Smooth muscle cell of the brain vasculature (primary cell): ENCODE measurements around the gene THSD4.
A peak's percentile ranks its signal among the peaks of the same experiment; 100 is the strongest.

Experiments used
- DNase-seq: peaks from one replicate; pipeline ENCODE4 v3.0.0-alpha.2; 2012; ENCODE audit warnings: low read depth, low spot score

THSD4 gene

DNA sequence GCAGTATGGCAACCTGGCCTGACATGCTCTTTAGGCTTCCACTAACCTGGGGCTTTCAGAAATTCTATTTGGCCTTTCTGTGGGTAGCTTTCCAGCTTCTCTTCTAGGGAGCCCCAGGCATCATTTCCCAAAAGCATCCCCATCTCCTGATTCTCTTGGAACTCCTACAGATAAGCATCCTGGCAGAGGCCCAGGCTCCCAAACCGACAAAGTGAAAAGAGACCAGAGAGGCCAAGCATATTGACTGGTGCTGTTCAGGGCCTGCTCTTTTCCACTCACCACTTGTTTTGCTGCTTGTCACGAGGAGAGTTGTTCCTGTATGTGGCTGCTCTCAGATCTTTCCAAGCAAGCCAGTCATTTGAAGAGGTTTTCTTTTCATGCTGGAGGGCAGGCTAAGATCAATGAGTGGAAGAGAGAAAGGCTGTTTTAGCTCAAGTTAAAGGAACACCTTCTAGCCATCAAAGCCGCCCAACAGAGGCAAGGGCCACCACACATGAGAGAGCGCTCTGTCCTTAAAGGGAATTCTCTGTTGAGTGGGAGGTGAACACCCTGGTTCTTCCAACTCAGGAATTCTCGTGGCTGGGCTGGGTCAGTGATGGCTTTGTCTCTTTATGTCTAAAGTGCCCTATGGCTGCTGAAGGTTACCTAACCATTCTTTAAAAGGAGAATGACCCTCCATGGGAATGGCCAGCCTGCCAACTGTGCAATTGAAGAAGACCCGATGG, 664.0 kb downstream of the THSD4 start:
- no peak for DNase-seq

DNA sequence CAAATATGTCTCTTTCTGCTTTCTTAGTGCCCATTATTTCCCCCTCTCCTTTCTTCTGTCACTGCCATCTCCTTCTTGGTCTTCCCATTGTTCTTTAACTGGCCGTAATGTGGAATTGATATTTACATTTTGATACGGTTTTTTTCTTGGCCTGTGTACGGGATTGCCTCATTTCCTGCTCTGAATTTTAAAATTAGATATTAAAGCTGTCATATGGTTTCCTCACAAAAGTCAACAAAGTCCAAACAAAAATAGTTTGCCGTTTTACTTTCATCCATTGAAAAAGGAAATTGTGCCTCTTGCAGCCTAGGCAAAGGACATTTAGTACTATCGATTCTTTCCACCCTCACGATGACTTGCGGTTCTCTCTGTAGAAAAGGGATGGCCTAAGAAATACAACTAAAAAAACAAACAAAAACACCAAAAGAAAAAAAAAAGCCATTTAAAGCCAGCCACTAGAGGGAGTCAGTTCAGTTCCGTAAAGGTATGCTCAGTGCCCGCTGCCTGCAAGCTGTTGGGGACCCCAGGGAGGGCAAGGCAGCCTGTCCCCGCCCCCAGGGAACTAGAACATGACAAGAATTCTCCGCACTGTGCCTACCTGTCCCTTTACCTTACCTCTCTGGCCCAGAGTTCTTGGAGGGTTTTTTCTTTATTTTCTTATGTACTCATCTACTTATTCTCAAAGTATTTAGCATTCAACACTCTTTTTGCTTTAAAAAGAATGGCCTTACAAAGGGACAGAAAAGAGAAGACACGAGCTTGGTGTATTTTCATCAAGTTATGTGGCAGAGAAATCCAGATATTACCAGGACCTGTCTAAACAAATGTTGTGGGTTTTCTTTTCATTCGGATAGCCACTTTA, 665.1 kb downstream of the THSD4 start:
- DNase-seq, result peak; percentile 31

DNA sequence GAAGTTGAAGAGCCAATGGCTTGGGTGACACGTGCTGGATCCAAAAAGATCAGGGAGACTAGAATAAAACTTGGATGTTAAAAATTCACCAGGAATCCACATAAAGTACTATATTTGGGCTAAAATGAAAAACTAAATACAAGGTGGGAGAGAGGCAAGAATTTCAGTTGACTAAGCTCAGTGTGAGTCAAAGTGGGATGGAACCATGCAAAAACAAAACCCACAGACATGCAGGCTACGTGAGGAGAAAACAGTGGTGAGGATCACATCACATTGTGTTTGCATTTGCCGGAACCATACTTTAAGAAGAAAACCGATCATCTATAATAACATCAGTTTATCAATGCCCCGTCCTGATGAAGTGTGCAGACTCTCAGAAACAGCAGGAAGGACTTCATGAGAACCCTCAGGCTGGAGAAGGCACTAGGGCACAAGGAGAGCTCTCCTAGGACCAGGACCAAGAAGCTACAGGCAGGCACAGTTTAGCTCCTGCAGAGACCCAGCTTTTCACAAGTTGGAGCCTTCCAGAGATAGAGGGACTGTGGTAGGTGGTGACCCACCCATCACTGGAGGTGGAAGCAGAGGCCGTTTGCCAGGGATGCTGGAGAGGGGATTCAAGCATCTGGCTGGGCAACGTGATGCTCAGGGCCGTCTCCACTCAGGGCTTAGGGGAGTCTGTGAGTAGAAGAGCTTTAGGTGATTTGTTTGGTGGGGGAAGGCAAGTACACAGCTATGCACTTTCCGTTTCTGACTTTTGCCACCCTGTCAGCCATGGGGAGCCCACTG, 666.1 kb downstream of the THSD4 start:
- DNase-seq, result no peak

DNA sequence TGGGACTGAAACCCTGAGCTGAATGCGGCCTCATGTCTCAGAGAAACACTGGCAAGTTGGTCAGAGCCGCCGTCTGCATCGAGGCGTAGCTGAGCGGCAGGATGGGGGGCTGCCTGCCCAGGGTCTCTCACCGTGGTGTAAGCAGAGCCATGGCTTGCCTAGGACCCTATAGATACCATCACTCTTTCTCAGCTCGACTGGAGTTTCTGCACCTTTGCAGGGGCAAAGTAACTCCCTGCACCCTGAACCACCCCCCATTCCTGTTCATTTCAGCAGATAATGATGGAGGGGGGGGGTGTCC, 666.6 kb downstream of the THSD4 start:
- no peak for DNase-seq

DNA sequence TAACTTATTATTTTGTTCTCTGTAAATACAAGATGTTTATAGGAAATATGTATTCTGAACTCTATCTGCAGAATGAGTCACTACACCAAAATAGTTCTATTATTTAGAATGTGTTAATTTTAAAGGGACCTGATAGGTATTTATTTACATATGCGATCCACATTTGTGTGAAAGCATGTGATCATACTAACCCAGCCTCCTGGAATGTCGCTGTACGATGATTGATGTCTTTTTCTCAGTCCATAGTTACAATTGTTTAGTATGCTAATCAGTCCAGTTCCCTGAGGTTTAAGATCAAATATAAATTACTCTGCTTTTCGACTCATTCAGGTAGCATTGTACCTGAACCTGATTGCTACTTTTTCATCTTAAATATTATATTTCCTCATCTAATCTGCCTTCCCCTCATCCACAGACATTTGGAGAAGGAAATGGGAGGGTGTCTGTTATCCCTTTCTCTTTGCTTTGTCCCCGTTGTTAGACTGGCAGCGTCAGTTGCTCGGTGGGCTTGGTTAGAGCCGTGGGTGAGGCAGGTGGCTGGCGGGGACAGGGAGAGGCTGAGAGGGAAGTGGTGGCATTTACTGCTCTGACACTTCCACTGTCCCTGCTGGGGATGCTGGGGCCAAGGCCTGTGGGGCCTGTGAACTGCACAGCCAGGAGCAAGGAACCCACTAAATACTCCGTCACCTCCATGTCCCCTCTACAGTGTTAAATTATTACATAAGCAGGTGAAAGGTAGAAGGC, 667.3 kb downstream of the THSD4 start:
- DNase-seq, result no peak

DNA sequence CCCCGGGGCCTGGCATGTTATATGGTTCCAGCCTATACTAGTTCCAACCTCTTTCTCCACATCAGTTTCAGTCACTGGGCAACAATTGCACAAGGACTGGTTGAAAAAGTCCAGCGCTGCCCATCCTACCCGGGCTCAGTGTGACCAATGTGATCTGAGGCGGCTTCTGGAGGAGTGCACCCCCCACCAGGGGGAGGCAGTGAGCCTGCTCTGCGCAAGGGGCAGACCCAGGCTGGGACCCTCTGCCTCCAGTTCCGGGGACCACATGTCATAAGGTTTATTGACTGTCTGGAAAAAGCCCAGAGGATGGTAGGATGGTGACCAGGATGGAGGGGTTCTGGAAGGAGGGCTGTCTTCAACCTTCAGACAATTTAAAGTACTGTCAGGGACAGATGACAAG, 669.4 kb downstream of the THSD4 start:
- DNase-seq, result no peak

DNA sequence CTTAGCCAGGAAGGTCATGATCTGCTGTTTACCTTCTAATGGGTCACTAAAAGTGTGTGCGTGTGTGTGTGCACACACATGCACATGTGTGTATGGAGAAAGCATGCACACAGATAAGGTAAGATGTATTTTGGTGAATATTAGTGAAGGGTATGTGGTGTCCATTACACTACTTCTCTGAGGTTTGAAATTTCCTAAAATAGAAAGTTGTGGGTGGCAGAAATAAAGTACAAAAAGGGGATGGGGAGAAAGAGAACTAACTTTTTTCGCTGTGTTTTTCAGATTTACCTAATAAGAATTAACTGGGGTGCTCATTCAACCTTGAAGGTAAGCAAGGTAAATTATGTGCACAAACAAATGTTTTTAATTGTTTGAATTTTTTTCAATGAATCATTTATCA, 670.7 kb downstream of the THSD4 start:
- no peak for DNase-seq

DNA sequence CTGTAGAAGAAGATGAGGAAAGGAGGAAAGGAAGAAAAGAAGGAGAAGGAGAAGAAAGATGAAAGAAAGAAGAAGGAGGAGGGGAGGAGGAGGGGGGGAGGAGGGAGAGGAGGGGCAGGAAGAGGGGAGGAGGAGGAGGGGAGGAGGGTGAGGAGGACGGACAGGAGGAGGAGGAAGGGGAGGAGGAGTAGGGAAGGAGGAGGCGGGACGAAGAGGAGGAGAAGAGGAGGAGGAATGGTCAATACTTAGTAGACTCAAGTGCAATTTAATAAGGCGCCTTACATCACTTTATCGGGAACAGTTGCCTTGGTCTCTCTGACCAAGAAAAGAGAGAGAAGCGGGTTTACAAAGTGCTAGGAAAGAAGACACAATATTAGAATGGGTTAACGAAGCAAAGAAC, 671.4 kb downstream of the THSD4 start:
- DNase-seq, result no peak

DNA sequence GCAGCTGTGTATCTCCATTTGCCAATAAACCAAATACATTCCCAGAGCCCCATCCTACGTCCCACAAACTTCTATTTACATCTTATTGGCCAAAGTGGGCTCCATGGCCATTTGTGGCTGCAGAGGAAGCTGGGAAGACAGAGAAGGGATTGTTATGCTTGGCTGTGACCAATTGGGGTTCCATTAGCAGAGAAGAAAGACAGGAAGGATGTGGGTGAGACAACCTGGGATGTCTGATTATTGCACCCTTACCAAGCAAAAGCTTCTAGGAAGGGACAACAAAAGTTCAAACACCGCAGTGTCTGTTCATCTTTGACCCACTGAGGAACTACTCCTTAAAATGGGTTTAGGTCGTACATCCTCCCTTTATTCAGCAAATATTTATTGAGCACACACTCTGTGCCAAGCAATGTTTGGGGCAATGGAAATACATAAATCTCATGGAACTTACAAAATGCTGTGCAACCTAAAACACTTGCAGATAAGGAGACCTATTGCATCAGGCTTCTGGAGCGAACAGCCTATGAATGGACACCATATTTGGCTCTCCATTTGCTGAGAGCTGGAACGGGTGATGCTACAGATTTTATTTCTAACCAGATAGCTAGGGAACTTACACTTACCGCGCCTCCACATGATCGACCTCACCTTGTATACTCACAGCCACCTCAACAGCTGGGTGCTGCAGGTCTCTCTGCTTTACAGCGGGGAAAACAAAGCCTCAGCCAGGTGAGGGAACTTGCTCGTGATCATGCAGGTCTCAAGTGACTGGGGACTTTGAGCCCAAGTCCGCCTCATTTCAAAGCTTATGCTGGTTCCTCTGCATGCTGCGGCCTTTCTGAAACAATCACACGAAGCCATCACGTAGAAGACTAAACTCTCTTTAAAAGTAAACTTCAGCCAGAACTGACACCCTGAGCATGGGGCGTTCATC, 673.6 kb downstream of the THSD4 start:
- no peak for DNase-seq

DNA sequence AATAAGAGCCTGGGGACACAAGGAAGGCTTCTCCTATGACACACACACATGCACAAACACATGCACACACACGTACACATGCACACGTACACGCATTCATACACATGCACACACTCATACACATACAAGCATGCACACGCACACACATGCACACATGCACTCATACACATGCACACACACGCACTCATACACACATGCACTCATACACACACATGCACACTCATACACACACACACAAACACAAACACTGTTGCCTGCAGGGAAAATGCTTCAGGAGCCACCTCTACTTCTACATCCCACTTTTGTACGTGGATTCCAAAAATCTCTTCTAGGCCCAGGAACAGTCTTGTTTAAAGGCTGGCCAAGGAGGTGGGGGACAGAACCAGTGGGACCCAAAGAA, 674.3 kb downstream of the THSD4 start:
- no peak for DNase-seq

DNA sequence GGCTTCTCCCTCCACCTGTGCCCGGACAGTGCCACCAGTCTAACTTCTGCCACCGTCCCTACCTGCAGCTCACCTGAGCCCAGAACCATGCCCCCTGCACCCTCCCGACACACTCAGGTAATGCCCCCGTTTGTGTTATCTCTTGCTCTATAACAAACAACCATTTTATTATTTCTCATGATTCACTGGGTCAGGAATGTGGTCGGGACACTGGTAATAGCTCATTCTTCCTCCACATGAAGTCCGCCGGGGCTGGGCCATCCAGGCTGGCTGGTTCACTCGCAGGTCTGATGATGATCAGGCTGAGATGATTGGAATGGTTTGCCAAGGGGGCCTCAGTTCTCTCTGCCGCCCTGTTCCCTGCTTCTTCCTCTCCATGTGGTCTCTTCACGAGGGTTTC, 674.8 kb downstream of the THSD4 start:
- no peak for DNase-seq

DNA sequence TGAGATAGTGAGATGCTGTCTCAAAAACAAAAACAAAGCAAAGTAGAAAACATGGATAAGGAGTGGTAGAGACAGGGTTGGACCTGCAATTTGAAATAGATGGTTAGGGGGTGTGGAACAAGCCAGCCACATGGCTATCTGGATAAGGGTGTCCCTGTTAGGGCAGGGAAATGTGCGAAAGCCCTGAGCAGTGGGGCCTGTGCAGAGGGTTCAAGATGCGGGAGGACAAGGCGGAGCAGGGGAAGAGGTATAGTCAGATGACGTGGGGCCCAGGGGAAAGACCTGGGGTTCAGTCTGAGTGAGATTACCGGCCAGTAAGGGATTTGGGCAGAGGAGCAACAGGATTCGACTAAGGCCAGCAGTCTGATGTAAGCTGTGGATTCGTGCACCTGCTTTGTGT, 676.7 kb downstream of the THSD4 start:
- DNase-seq, result no peak

DNA sequence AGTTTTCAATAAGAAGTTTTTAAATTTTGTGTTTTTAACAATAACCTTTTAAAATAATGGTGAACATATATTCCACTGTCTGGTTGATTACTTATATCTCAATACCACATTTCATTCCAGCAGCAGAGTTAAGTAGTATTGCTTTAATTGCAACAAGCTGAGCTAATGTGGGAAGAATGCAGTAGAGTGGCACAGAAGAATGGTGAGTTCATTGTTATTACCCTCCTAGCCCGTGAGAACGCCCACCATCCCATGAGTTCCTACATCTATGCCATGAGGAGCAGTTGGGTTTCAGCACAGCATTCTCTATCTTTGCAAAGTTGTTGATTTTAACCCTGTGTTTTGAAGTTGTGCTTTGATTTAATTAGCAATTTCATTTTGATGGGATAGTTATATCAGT, 677.2 kb downstream of the THSD4 start:
- no peak for DNase-seq

DNA sequence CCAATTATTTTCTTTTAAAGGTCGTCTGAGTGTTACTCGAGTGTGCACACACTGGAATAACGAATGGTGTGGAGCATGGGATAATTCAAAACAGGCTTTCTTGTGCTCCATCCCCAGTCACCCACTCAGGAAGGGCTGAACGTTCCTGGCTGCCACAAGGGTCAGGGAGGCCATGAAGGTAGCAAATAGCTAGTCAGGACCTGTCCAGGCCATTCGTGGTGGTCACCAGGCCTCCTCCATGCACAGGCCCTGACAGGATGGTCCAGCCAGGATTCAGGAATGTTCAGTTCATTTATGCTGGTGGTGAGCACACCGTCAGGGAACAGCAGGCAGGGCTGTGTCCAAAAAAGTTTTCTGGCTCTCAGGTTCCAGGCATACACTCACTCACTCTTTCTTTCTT, 683.4 kb downstream of the THSD4 start:
- no peak for DNase-seq

DNA sequence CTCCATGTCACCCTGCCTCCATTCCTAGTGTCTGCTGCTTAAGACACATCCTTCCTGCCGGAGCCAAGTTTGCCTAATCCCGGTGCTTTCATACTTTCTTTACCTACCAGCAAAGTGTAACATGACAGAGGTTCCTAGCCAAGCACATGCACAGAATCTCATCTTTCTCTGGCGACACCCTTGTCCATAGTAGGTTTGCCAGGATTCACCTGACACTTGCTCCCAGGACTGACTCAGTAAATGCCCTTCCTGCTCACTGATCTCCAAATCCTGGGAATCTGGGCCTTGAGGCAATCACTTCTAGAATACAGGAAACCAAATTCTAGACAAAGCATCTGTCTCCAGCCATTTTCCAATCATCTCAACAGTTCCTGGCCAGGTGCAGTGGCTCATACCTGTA, 684.9 kb downstream of the THSD4 start:
- DNase-seq, result no peak

DNA sequence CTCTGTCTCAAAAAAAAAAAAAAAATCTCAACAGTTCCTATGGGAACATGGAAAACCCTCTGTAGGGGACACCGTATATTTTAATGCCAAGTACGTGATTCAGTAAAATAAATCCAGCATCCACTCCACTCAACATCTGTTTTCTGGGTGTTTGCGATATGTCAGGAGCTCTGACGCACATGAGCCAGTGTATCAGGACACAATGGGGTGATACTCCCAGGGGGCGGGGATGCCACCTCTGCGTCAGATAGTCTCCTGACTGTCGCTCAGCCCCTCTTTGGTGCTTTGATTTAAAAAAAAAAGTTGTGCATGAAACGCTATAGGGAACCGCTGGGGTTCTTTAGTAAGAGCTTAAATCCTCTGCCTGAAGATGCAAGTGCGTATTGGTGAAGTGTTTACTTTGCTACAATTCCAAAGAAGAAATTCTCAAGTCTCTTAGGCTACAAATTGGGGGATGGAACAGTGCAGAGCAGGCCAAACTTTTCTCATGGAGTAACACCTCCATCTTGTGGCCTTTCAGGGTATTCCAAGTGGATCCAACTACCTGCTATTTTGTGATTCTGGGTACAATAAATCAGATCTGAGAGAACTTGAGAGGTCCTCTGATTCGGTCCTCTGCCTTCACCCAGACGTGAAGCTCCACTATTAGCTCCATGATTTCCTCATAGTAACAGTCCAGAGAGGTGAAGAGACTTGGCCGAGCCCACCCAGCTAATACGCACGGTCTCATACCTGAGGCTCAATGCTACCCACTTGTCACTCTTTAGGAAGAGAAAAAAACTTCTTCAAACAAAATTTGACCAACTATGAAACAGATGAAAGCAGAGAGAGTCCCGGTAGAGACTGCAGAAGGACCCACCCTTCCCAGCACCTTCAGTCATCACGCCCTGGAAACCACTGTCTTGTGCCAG, 685.8 kb downstream of the THSD4 start:
- DNase-seq, result peak; percentile 70

DNA sequence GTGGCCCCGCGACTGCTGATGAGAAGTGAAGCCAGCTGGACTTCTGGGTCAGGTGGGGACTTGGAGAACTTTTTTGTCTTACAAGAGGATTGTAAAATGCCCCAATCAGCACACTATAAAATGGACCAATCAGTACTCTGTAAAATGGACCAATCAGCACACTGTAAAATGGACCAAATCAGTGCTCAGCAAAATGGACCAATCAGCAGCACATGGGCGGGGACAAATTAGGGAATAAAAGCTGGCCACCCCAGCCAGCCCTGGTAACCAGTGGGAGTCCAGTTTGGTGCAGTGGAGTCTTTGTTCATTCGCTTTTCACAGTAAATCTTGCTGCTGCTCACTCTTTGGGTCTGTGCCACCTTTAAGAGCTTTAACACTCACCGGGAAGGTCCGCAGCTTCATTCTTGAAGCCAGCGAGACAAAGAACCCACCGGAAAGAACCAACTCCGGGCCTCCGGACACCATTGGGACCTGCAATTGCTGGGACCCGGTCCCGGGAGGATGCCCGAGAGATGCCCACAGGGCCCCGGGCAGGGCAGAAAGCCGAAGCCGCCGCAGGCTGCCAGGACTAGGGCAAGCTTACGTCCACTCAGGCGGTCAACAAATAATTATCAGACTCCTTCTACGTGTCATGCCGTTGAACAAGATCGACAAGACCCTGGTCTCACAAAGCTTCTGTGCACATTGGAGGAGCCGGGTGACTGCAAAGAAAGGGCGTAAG, 686.8 kb downstream of the THSD4 start:
- no peak for DNase-seq

DNA sequence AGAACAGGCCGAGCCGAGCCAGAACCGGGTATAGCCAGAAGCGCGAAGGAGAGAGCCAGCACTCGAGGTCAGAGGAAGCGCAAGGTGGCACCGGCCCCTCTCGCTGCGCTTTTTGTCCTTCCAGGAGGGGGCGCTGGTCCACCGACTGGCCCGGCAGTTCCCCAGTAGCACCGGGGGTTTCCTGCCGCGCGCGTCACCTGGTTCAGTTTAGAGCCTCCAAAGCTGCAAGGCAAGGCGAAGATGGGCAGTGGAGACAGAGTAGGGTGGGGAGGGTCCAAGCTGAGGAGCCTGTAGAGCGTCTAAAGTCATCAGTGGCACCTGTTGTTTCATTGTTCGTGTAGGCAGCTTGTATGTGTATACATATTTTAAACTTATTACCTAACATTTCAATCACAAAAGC, 687.5 kb downstream of the THSD4 start:
- no peak for DNase-seq

DNA sequence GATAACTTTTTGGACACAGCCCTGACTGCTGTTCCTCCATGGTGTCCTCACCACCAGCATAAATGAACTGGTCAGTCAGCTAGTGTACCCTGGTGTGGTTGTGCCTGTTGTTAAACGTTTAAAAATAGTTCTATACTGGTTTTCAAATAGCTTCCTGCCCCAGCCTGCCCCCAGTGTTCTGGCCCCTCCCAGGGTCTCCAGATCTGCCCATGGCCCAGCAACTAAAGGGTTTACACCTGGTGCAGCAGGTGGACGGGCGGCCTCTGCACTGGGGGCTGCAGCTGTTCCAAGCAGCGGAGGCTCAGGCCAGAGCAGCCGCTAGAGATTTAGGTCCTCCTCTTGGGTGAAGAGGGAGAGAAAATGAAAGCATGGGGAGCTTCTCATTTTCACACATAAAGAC, 689.0 kb downstream of the THSD4 start:
- DNase-seq, result no peak
